SK-N-SH (cell line): ENCODE data around the gene NRIP1.

Experiments used
- CTCF ChIP-seq: fragments of 200-600 bp; sonication (generic); IDR thresholded peaks from 2 replicates; pipeline ENCODE4 v1.6.1; 2017; ENCODE audit warnings: antibody characterized with exemption, mild to moderate bottlenecking, moderate library complexity
- EP300 ChIP-seq, 2 experiments: IDR thresholded peaks; 2 replicates each; pipeline versions ENCODE4 v1.4.0 to v1.6.1; 2012; ENCODE audit warnings: borderline replicate concordance in 1 of 2, low read depth in 1 of 2, low read length in 1 of 2
- FOXJ3 ChIP-seq: sonication (generic); formaldehyde crosslinking; IDR thresholded peaks from 2 replicates; pipeline ENCODE4 v1.5.1; 2020; ENCODE audit warnings: mild to moderate bottlenecking, missing genetic modification reagents
- GABPA ChIP-seq: IDR thresholded peaks from 2 replicates; pipeline ENCODE4 v1.4.0; 2012; ENCODE audit warnings: low read depth, mild to moderate bottlenecking
- JUND ChIP-seq: IDR thresholded peaks from 2 replicates; pipeline ENCODE4 v1.4.0; 2012
- MXI1 ChIP-seq: IDR thresholded peaks from 2 replicates; pipeline ENCODE4 v1.6.1; 2012; ENCODE audit warnings: mild to moderate bottlenecking, low read depth, low read length, improper control_type of control experiment
- POLR2AphosphoS5 ChIP-seq: IDR thresholded peaks from 2 replicates; pipeline ENCODE4 v1.6.1; 2012; ENCODE audit warnings: low read depth, low read length
- RAD21 ChIP-seq: IDR thresholded peaks from 2 replicates; pipeline ENCODE4 v1.6.1; 2012; ENCODE audit warnings: mild to moderate bottlenecking, low read length
- RCOR1 ChIP-seq: fragments of 150-350 bp; IDR thresholded peaks from 2 replicates; pipeline ENCODE4 v1.6.1; 2017; ENCODE audit warnings: antibody characterized with exemption, low read length
- USF2 ChIP-seq: fragments of 150-350 bp; IDR thresholded peaks from 2 replicates; pipeline ENCODE4 v1.6.1; 2017; ENCODE audit warnings: antibody characterized with exemption, low read length, low read depth, borderline replicate concordance
- YY1 ChIP-seq: IDR thresholded peaks from 2 replicates; pipeline ENCODE4 v1.4.0; 2012; ENCODE audit warnings: low read depth, mild to moderate bottlenecking
- ZBTB33 ChIP-seq: IDR thresholded peaks from 2 replicates; pipeline ENCODE4 v1.4.0; 2012; ENCODE audit warnings: low read depth, borderline replicate concordance

GRCh38 chr21:15029077-15029476, 35.7 kb downstream of the NRIP1 start:
- no peak for TF ChIP-seq ZBTB33
- TF ChIP-seq EP300 (IDR thresholded peaks at IDR 0.05; ENCODE audit: borderline replicate concordance in 1 of 2, low read depth in 1 of 2, low read length in 1 of 2): no peak
- TF ChIP-seq MXI1: no peak
- no peak for TF ChIP-seq CTCF
- no peak for TF ChIP-seq JUND
- no peak for TF ChIP-seq POLR2AphosphoS5
- no peak for TF ChIP-seq RCOR1
- TF ChIP-seq RAD21: no peak
- no peak for TF ChIP-seq FOXJ3 (CRISPR knock-in tag)
- no peak for TF ChIP-seq USF2
- TF ChIP-seq YY1: no peak
- no peak for TF ChIP-seq GABPA
